ENCODE results near the gene ZNF80.
"Not testable (repeated sequence)": the region's sequence is repeated elsewhere in the genome, so short reads cannot be mapped to it uniquely, and the experiment has no call there.

DNA sequence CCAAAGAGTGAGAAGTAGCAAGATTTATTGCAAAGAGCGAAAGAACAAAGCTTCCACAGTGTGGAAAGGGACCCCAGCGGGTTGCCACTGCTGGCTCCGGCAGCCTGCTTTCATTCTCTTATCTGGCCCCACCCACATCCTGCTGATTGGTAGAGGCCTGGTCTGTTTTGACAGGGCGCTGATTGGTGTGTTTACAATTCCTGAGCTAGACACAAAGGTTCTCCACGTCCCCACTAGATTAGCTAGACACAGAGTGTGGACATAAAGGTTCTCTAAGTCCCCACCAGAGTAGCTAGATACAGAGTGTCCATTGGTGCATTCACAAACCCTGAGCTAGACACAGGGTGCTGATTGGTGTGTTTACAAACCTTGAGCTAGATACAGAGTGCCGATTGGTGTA, at the start of gene ZNF80:
- TF ChIP-seq, protein P1, sequence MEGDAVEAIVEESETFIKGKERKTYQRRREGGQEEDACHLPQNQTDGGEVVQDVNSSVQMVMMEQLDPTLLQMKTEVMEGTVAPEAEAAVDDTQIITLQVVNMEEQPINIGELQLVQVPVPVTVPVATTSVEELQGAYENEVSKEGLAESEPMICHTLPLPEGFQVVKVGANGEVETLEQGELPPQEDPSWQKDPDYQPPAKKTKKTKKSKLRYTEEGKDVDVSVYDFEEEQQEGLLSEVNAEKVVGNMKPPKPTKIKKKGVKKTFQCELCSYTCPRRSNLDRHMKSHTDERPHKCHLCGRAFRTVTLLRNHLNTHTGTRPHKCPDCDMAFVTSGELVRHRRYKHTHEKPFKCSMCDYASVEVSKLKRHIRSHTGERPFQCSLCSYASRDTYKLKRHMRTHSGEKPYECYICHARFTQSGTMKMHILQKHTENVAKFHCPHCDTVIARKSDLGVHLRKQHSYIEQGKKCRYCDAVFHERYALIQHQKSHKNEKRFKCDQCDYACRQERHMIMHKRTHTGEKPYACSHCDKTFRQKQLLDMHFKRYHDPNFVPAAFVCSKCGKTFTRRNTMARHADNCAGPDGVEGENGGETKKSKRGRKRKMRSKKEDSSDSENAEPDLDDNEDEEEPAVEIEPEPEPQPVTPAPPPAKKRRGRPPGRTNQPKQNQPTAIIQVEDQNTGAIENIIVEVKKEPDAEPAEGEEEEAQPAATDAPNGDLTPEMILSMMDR (IDR thresholded peaks at IDR 0.05), result not testable (repeated sequence)
- not testable (repeated sequence) for TF ChIP-seq MYC (IDR thresholded peaks at IDR 0.05; ENCODE audit: borderline replicate concordance, low read length); MAFK (IDR thresholded peaks at IDR 0.05; ENCODE audit: partially characterized antibody)
- TF ChIP-seq, protein P2, sequence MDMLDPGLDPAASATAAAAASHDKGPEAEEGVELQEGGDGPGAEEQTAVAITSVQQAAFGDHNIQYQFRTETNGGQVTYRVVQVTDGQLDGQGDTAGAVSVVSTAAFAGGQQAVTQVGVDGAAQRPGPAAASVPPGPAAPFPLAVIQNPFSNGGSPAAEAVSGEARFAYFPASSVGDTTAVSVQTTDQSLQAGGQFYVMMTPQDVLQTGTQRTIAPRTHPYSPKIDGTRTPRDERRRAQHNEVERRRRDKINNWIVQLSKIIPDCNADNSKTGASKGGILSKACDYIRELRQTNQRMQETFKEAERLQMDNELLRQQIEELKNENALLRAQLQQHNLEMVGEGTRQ (IDR thresholded peaks at IDR 0.05), result not testable (repeated sequence)
